Mucosa of stomach (tissue), 1 donor: ENCODE measurements around the gene MAD1L1.

Experiments used
- H3K27me3 ChIP-seq: one replicate; pipeline ENCODE4 v1.7.0; 2013; ENCODE audit warnings: mild to moderate bottlenecking, low read length; ENCODE audit not compliant: control insufficient read depth, insufficient read depth
- H3K36me3 ChIP-seq: one replicate; pipeline ENCODE4 v1.7.0; 2013; ENCODE audit warnings: low read length; ENCODE audit not compliant: control insufficient read depth, insufficient read depth
- H3K4me1 ChIP-seq: one replicate; pipeline ENCODE4 v1.7.0; 2013; ENCODE audit warnings: mild to moderate bottlenecking, low read length; ENCODE audit not compliant: control insufficient read depth, insufficient read depth
- H3K4me3 ChIP-seq: one replicate; pipeline ENCODE4 v1.7.0; 2013; ENCODE audit warnings: low read length
- H3K9ac ChIP-seq: one replicate; pipeline ENCODE4 v1.7.0; 2013; ENCODE audit warnings: mild to moderate bottlenecking, low read length, moderate library complexity
- H3K9me3 ChIP-seq: one replicate; pipeline ENCODE4 v1.7.0; 2013; ENCODE audit warnings: mild to moderate bottlenecking, low read length, moderate library complexity; ENCODE audit not compliant: control insufficient read depth
- donor health status: Pancreatic carcinoma.

MAD1L1 gene

GRCh38 chr7:2230882-2231281, 1.9 kb downstream of the MAD1L1 start:
- peaks cover 10% of the 10 kb centered on the region for H3K4me1 ChIP-seq
- no peaks in the 10 kb centered on the region for H3K36me3 ChIP-seq
- no peaks in the 10 kb centered on the region for H3K9me3 ChIP-seq
- H3K9ac ChIP-seq: no peak overlapping the region
- no peaks in the 10 kb centered on the region for H3K27me3 ChIP-seq
- no peak overlapping the region for H3K4me3 ChIP-seq

GRCh38 chr7:2230226-2230625, 2.5 kb downstream of the MAD1L1 start:
- no peaks in the 10 kb centered on the region for H3K9me3 ChIP-seq
- peaks cover 10% of the 10 kb centered on the region for H3K4me1 ChIP-seq
- H3K9ac ChIP-seq: no peak overlapping the region
- H3K27me3 ChIP-seq: no peaks in the 10 kb centered on the region
- H3K36me3 ChIP-seq: no peaks in the 10 kb centered on the region
- H3K4me3 ChIP-seq: no peak overlapping the region

GRCh38 chr7:2229467-2229866, 3.3 kb downstream of the MAD1L1 start:
- Histone ChIP-seq H3K9me3 (no peaks in the 10 kb centered on the region), H3K4me3 (no peak overlapping the region), H3K36me3 (peaks cover 4% of the 10 kb centered on the region), H3K27me3 (no peaks in the 10 kb centered on the region), H3K4me1 (peaks cover 10% of the 10 kb centered on the region), H3K9ac (no peak overlapping the region)

- peaks cover 6% of the 10 kb centered on the region for H3K36me3 ChIP-seq
- no peak overlapping the region for H3K4me3 ChIP-seq
- no peaks in the 10 kb centered on the region for H3K9me3 ChIP-seq
- no peak overlapping the region for H3K9ac ChIP-seq
- H3K4me1 ChIP-seq: peaks cover 10% of the 10 kb centered on the region
- H3K27me3 ChIP-seq: no peaks in the 10 kb centered on the region
Measured at GRCh38 chr7:2228921-2229320, 3.8 kb downstream of the MAD1L1 start.

GRCh38 chr7:2227699-2228098, 5.0 kb downstream of the MAD1L1 start:
- H3K9ac ChIP-seq: no peak overlapping the region
- no peaks in the 10 kb centered on the region for H3K27me3 ChIP-seq
- H3K36me3 ChIP-seq: peaks cover 8% of the 10 kb centered on the region
- H3K4me1 ChIP-seq: peaks cover 6% of the 10 kb centered on the region
- no peaks in the 10 kb centered on the region for H3K9me3 ChIP-seq
- no peak overlapping the region for H3K4me3 ChIP-seq

GRCh38 chr7:2225830-2226229, 6.9 kb downstream of the MAD1L1 start:
- no peaks in the 10 kb centered on the region for H3K4me1 ChIP-seq
- no peak overlapping the region for H3K9ac ChIP-seq
- no peak overlapping the region for H3K4me3 ChIP-seq
- no peaks in the 10 kb centered on the region for H3K9me3 ChIP-seq
- peaks cover 8% of the 10 kb centered on the region for H3K36me3 ChIP-seq
- H3K27me3 ChIP-seq: no peaks in the 10 kb centered on the region

GRCh38 chr7:2225336-2225735, 7.4 kb downstream of the MAD1L1 start:
- Histone ChIP-seq H3K4me3 (no peak overlapping the region), H3K9ac (no peak overlapping the region), H3K4me1 (no peaks in the 10 kb centered on the region), H3K27me3 (no peaks in the 10 kb centered on the region), H3K36me3 (peaks cover 8% of the 10 kb centered on the region), H3K9me3 (no peaks in the 10 kb centered on the region)

- no peak overlapping the region for H3K9ac ChIP-seq
- H3K27me3 ChIP-seq: no peaks in the 10 kb centered on the region
- no peak overlapping the region for H3K4me3 ChIP-seq
- no peaks in the 10 kb centered on the region for H3K4me1 ChIP-seq
- H3K9me3 ChIP-seq: no peaks in the 10 kb centered on the region
- peaks cover 8% of the 10 kb centered on the region for H3K36me3 ChIP-seq
Measured at GRCh38 chr7:2224934-2225333, 7.8 kb downstream of the MAD1L1 start.

GRCh38 chr7:2224491-2224928, 8.2 kb downstream of the MAD1L1 start:
- H3K9me3 ChIP-seq: no peaks in the 10 kb centered on the region
- H3K36me3 ChIP-seq: peaks cover 8% of the 10 kb centered on the region
- H3K4me3 ChIP-seq: no peak overlapping the region
- H3K27me3 ChIP-seq: no peaks in the 10 kb centered on the region
- no peaks in the 10 kb centered on the region for H3K4me1 ChIP-seq
- no peak overlapping the region for H3K9ac ChIP-seq

GRCh38 chr7:2223321-2223720, 9.4 kb downstream of the MAD1L1 start:
- H3K9me3 ChIP-seq: no peaks in the 10 kb centered on the region
- H3K9ac ChIP-seq: no peak overlapping the region
- no peak overlapping the region for H3K4me3 ChIP-seq
- H3K27me3 ChIP-seq: no peaks in the 10 kb centered on the region
- no peaks in the 10 kb centered on the region for H3K4me1 ChIP-seq
- peaks cover 8% of the 10 kb centered on the region for H3K36me3 ChIP-seq

- Histone ChIP-seq H3K4me3 (no peak overlapping the region), H3K27me3 (no peaks in the 10 kb centered on the region), H3K4me1 (no peaks in the 10 kb centered on the region), H3K9me3 (no peaks in the 10 kb centered on the region), H3K9ac (no peak overlapping the region), H3K36me3 (peaks cover 14% of the 10 kb centered on the region)
Measured at GRCh38 chr7:2222516-2222915, 10.2 kb downstream of the MAD1L1 start.

- Histone ChIP-seq H3K4me3 (no peak overlapping the region), H3K36me3 (peaks cover 14% of the 10 kb centered on the region), H3K9me3 (no peaks in the 10 kb centered on the region), H3K9ac (no peak overlapping the region), H3K4me1 (no peaks in the 10 kb centered on the region), H3K27me3 (no peaks in the 10 kb centered on the region)
Measured at GRCh38 chr7:2220954-2221353, 11.8 kb downstream of the MAD1L1 start.

- no peak overlapping the region for H3K9ac ChIP-seq
- peaks cover 14% of the 10 kb centered on the region for H3K36me3 ChIP-seq
Measured at GRCh38 chr7:2220506-2220905, 12.2 kb downstream of the MAD1L1 start.

More at GRCh38 chr7:2220506-2220905, 12.2 kb downstream of the MAD1L1 start:
- H3K9me3 ChIP-seq: no peaks in the 10 kb centered on the region
- H3K4me3 ChIP-seq: no peak overlapping the region
- H3K4me1 ChIP-seq: no peaks in the 10 kb centered on the region
- H3K27me3 ChIP-seq: no peaks in the 10 kb centered on the region
